ENCODE measurements around the gene PDE10A.

PDE10A gene

GRCh38 chr6:165653607-165654006, 9.4 kb downstream of the PDE10A start:
- DNase-seq: no peak

DNA sequence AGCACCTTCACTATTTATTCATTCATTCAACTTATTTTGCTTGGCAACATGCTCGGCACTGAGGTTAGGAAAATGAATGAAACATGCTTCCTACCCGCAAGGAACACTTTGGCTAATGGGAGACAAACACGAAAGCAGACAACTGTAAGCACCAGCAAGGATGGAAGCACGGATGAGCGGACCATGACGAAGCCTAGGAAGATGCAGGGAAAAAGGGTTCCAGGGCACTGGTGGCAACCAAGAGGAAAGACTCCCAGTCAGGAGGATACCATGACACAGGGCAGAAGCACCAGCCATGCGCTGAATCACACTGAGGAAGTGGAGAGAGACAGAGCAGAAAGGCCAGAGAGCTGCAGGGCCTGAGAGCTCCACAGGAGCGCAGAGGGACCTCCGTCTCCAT, 9.8 kb downstream of the PDE10A start:
- DNase-seq: no peak

DNA sequence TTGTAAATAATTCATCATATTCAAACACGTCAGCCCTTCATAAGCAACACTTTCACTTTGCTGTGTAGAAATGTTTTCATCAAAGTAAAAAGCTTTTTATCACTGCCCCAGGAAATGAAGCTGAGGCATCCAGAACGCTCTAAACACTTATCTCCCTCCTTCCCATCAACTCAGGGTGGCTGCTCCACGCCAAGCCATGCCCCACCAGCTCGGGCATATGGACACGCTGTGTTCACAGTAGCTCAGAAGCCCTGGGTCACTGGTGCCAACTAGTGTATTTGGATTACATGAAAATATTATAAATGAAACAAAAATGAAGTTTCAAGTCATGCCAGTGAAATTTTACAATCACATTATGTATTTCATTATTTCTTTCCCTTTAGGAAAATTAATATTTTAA, 10.3 kb downstream of the PDE10A start:
- no peak for DNase-seq

DNA sequence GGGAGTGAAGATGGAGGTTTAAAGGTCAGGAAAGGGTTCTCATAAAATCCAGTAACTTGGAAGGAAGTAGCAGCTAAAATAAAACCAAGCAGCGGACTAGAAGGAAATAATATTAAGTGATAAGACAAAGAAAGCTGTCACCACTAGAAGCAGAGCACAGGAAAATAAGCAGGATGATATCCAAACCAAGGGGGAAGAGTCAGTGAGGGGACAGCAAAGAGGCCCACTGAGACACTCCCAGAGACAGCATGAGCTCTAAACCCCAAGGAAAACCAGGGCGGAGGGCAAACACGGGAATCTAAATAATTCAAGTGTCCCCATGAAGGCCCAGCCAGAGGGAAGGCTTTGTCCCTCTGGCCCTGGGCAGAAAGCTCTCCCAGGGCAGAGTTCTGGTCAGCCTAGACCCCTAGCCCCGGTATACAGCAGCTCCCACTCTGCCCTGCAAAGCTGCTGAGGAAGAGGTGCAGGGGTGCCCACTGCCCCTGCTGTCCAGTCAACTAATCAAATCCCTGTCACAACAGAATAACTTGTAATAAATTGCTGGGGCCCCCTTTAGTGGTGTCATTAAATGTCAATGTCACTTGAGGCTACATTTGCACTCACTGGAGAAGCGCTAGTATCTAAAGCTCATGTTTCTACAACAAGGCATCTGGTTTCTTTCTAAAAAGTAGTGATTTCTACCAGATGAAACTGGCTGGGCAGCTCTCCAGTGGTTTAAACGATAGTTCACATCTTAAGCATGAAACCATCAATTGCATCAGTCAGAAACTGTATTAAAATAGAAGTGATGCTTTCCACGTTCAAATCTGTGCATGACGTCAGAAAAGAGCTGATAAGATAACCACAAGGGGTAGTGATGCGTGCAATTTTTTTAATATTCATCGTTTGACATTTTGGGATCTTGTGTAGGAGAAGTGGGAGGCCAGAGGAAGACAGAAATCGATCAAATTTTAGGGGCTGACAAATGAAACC, 13.6 kb downstream of the PDE10A start:
- DNase-seq: no peak

GRCh38 chr6:165647041-165647440, 16.0 kb downstream of the PDE10A start:
- no peak for DNase-seq

- no peak for DNase-seq
These were observed 17.1 kb downstream of the PDE10A start for GRCh38 chr6:165645919-165646318.

DNA sequence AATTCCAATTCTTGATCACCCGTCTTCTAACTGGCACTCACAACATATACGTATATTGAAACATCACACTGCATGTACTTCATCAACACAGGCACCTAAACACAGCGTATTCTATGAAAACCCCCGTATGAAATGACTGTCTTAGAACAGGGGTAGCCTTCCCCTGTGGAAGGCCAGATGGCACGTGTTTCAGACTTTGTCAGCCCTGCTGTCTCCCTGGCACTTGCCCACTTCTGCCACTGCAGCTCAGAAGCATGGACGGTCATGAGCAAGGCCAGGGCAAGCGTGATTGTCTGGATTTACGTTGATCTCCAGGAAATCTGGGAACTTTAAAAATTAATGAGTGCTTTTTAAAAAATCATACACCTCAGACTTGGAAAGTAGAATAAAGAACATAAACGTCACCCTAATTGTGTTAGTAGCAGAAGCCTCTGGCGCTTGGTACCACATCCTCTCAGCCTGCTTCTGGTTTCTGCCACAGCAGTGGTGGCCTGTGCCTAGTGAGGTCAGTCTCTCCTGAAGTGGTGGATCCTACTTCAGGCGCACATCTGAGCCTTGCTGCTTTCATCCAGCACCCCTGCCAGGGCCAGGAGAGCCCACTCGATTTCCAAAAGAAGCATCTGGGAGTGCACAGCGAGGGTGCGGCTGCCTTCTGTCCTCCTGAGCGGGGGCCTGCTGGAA, 18.3 kb downstream of the PDE10A start:
- no peak for DNase-seq

GRCh38 chr6:165643015-165643414, 20.0 kb downstream of the PDE10A start:
- no peak for DNase-seq

- no peak for DNase-seq
These were observed 21.3 kb downstream of the PDE10A start for GRCh38 chr6:165641672-165642156.

GRCh38 chr6:165640806-165641205, 22.2 kb downstream of the PDE10A start:
- DNase-seq: no peak

- no peak for DNase-seq
These were observed 24.5 kb downstream of the PDE10A start for GRCh38 chr6:165638530-165638929.

- no peak for DNase-seq
These were observed 25.5 kb downstream of the PDE10A start for GRCh38 chr6:165637586-165637985.

- DNase-seq: no peak
These were observed 26.5 kb downstream of the PDE10A start for GRCh38 chr6:165636402-165637048.

DNA sequence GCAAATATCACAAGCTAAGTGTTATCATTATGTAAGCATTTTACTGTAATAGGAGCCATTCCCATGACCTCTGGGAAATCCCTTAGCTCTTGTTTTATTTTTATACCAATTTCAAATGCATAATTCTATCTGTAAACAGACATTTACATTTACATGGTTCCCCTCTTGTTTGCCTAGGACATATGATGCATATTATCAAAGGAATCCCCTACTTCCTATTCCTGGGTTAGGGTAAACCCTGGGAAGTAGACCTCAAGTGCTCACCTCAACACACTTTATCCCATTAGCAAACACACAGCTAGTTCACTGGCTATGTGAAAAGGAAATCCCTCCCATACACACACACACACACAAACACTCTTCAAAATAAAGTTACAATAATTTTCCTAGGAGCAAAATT, 27.1 kb downstream of the PDE10A start:
- DNase-seq: no peak

- no peak for DNase-seq
These were observed 28.8 kb downstream of the PDE10A start for GRCh38 chr6:165634101-165634880.

DNA sequence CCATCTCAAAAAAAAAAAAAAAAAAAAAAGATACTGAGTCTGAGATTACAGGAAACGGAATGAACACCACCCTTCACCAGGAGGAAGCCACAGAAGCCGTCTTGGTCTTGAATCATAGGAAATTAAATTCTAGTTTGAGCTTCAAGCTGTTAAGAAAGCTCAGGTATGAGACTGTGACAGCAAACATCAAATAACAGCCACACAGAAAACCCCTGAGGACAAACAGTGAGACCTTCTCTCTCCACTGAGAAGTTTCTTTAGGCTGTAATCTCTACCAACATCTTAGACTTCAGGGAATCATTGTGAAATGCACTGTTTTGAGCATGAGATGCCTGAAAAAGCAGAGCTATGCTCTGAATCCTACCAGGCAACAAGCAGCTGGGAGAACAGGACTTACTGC, 30.8 kb downstream of the PDE10A start:
- no peak for DNase-seq

DNA sequence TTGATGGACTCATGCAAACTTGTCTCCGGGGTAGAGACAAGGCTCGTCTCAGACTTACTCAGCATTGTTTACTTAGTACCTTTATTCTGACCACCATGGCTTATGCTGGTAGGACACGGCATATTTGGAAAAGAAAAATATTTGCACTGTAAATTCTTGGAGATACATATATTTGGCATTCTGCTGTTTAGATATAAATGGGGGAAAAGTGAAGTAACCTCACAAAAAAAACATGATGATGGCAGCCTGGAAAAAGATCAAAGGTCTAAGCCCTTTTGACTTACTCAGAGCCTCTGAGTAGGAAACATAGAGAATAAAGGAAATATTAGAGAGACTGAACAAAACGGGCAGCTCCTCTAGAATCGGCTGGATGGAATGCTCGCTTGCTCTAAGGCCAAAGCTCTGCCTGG, 32.5 kb downstream of the PDE10A start:
- DNase-seq: no peak

DNA sequence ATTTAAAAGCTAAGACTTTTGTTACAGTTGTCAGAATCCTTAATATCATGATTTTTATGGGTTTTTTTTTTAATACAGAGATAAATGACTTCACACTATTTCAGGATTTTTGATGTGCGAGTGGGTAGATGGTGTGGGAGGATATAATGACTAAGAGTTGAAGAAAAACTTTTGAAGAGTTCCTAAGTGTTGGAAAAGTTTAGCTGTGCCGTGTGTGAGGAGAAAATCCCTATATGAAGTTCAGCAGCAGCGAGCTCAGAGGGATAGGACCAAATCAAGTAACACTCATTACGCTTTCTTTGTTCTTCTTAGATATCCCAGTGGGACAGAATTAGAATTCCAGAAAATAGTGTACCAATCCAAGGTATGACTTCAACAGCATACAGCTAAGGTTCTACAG, 34.1 kb downstream of the PDE10A start:
- no peak for DNase-seq

GRCh38 chr6:165627366-165627765, 35.7 kb downstream of the PDE10A start:
- no peak for DNase-seq

GRCh38 chr6:165626711-165627110, 36.3 kb downstream of the PDE10A start:
- DNase-seq: no peak

- DNase-seq: no peak
These were observed 38.0 kb downstream of the PDE10A start for GRCh38 chr6:165624871-165625639.

- no peak for DNase-seq
These were observed 41.1 kb downstream of the PDE10A start for GRCh38 chr6:165621940-165622339.
